A673 (cell line): ENCODE measurements around the gene WDR27. TPM values are rescaled to one million over a fixed set of nuclear protein-coding genes. Genes with fewer than 3 reads are reported as not detected.

Experiments
- BruUV-seq: library from RNA; stranded (reverse); fragments of 400-500 nt; replicated peaks from 2 replicates; lab custom pipeline; 2021; lab: Mats Ljungman, UMichigan
- CTCF ChIA-PET: fragments of 300-600 bp; sonication (Branson Sonifier 250); formaldehyde crosslinking; loops from one replicate; lab custom pipeline; 2022; ENCODE audit warnings: antibody characterized with exemption; lab: Charles Lee
- POLR2A ChIA-PET: fragments of 300-600 bp; sonication (Branson Sonifier 250); formaldehyde crosslinking; loops from one replicate; lab custom pipeline; 2022; ENCODE audit warnings: antibody characterized with exemption; ENCODE audit not compliant: low non-redundant PET; lab: Charles Lee
- DNase-seq: peaks from one replicate; pipeline ENCODE4 v3.0.0-alpha.2; 2015; ENCODE audit warnings: low spot score
- H3K27ac ChIP-seq: fragments of 200-600 bp; sonication (generic); 2 replicates; pipeline ENCODE4 v1.5.1; 2016; ENCODE audit warnings: mixed run types, low read depth, mild to moderate bottlenecking, mixed read lengths, antibody characterized with exemption, low read length; ENCODE audit not compliant: poor library complexity, severe bottlenecking
- H3K27me3 ChIP-seq: fragments of 200-600 bp; sonication (generic); replicated peaks from 2 replicates; pipeline ENCODE4 v1.6.1; 2017; ENCODE audit warnings: mixed run types, low read depth, mild to moderate bottlenecking, mixed read lengths, antibody characterized with exemption, low read length; ENCODE audit not compliant: insufficient read depth, poor library complexity
- H3K36me3 ChIP-seq: fragments of 200-600 bp; sonication (generic); 2 replicates; pipeline ENCODE4 v1.6.1; 2016; ENCODE audit warnings: mixed run types, mild to moderate bottlenecking, mixed read lengths, antibody characterized with exemption, low read length; ENCODE audit not compliant: insufficient read depth, poor library complexity, severe bottlenecking
- H3K4me1 ChIP-seq: fragments of 200-600 bp; sonication (generic); 2 replicates; pipeline ENCODE4 v1.6.1; 2017; ENCODE audit warnings: mixed run types, mild to moderate bottlenecking, mixed read lengths, antibody characterized with exemption, low read length; ENCODE audit not compliant: insufficient read depth, poor library complexity, severe bottlenecking
- H3K4me3 ChIP-seq: fragments of 200-600 bp; sonication (generic); 2 replicates; pipeline ENCODE4 v1.5.1; 2016; ENCODE audit warnings: low read depth, mixed run types, mild to moderate bottlenecking, mixed read lengths, low read length; ENCODE audit not compliant: poor library complexity, severe bottlenecking
- H3K9me3 ChIP-seq: fragments of 200-600 bp; sonication (generic); 2 replicates; pipeline ENCODE4 v1.6.1; 2016; ENCODE audit warnings: mixed run types, low read depth, mild to moderate bottlenecking, mixed read lengths, antibody characterized with exemption, low read length; ENCODE audit not compliant: poor library complexity, severe bottlenecking
- EZH2 ChIP-seq: fragments of 200-600 bp; sonication (generic); IDR thresholded peaks from 2 replicates; pipeline ENCODE4 v1.6.1; 2017; ENCODE audit warnings: borderline replicate concordance, low read depth, mild to moderate bottlenecking, mixed read lengths, antibody characterized with exemption, low read length; ENCODE audit not compliant: poor library complexity, severe bottlenecking
- intact Hi-C: fragments of 100-400 bp; cut with micrococcal nuclease; formaldehyde crosslinking; loops from one replicate; pipeline ENCODE4 v1.10.0; 2022; ENCODE audit not compliant: unreplicated experiment
- total RNA-seq: library from RNA; stranded (reverse); gene quantifications from 2 replicates; pipeline ENCODE4 v1.2.3, GENCODE V29; 2021
- TF ChIP-seq, protein P1 (sequence below): fragments of 300-800, 200-600 bp; sonication (generic); conservative IDR thresholded peaks from 2 replicates; pipeline ENCODE4 v1.5.1; 2017; ENCODE audit warnings: low read depth, mild to moderate bottlenecking, antibody characterized with exemption, low read length, moderate library complexity, mixed read lengths

WDR27 gene
- total RNA-seq, 1 experiment from 2014 or later = 77.3 TPM

DNA sequence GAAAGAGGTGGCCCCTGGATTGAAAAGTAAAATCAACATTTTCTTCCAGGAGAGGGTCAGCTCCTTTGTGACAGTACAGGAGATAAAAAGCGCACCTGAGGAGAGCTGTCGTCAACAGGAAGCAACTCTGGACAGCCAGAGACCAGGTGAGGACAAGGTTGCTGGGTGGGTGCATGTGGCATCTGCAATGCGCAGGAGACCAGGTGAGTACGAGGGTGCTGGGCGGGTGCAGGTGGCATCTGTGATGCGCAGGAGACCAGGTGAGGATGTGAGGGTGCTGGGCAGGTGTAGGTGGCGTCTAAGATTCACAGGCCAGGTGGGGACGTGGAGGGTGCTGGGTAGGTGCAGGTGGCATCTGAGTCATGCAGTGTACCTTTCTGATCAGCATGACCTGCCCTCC lies 38.4 kb downstream of the WDR27 start:
- Histone ChIP-seq H3K27me3 (no peaks in the 10 kb centered on the region), H3K27ac (no peak overlapping the region), H3K4me1 (no peaks in the 10 kb centered on the region), H3K36me3 (peaks cover 16% of the 10 kb centered on the region), H3K4me3 (no peak overlapping the region), H3K9me3 (no peaks in the 10 kb centered on the region)
- POLR2A ChIA-PET = no interaction called here
- TF ChIP-seq, protein P1, sequence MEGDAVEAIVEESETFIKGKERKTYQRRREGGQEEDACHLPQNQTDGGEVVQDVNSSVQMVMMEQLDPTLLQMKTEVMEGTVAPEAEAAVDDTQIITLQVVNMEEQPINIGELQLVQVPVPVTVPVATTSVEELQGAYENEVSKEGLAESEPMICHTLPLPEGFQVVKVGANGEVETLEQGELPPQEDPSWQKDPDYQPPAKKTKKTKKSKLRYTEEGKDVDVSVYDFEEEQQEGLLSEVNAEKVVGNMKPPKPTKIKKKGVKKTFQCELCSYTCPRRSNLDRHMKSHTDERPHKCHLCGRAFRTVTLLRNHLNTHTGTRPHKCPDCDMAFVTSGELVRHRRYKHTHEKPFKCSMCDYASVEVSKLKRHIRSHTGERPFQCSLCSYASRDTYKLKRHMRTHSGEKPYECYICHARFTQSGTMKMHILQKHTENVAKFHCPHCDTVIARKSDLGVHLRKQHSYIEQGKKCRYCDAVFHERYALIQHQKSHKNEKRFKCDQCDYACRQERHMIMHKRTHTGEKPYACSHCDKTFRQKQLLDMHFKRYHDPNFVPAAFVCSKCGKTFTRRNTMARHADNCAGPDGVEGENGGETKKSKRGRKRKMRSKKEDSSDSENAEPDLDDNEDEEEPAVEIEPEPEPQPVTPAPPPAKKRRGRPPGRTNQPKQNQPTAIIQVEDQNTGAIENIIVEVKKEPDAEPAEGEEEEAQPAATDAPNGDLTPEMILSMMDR = no peak
- TF ChIP-seq EZH2 = no peak
- no peak for DNase-seq
- no TSS peak for BruUV-seq
- intact Hi-C loops = no loop called here
- CTCF ChIA-PET = no interaction called here

DNA sequence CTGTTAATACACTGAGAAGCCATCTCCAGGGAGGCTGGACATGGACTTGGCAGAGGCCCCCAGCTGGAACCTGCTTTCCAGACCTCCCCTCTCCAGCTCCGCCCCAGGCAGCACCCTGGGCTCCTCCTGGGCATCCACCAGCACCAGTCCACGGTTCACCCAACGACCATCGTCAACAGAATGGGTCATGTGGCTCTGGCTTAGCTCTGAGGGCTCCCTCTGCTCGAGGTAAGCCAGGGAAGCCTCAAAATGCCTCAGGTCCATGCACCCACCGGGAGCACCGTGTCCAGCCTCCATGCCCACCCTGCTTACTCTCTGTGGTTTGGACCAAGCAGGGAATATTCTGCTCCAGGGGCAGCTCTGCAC lies 40.5 kb downstream of the WDR27 start:
- intact Hi-C loops = no loop called here
- Histone ChIP-seq H3K27ac (no peak overlapping the region), H3K36me3 (peaks cover 15% of the 10 kb centered on the region), H3K4me3 (no peak overlapping the region), H3K9me3 (no peaks in the 10 kb centered on the region), H3K27me3 (no peaks in the 10 kb centered on the region), H3K4me1 (no peaks in the 10 kb centered on the region)
- BruUV-seq = no TSS peak
- ChIA-PET POLR2A (no interaction called here), CTCF (no interaction called here)
- no peak for DNase-seq
- no peak for TF ChIP-seq EZH2
- TF ChIP-seq, protein P1 = no peak

DNA sequence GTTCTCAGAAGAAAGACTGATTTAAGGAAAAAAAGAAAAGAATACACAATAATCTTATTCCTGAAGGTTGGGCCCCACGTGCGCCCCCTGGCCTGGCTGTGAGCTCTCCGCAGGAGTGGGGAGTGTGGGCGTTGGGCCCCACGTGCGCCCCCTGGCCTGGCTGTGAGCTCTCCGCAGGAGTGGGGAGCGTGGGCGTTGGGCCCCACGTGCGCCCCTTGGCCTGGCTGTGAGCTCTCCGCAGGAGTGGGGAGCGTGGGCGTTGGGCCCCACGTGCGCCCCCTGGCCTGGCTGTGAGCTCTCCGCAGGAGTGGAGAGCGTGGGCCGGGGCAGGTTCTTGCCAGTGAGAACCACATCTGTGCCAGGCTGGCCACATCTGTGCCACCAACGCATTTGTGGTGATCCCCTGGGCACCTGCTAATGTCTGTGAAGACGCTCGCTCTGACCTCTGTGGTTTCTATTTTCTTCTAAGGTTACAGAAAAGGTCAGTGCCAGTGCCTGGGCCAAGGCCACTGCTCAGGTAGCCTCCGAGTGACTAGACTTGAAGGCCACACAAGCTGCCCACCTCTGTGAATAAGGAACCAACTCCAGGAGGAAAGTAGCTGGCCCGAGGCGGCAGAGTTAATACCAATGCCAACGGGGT lies 41.0 kb downstream of the WDR27 start:
- no peaks in the 10 kb centered on the region for H3K27me3 ChIP-seq
- no TSS peak for BruUV-seq
- no peaks in the 10 kb centered on the region for H3K4me1 ChIP-seq
- DNase-seq = no peak
- ChIA-PET POLR2A (no interaction called here), CTCF (no interaction called here)
- no peak overlapping the region for H3K4me3 ChIP-seq
- intact Hi-C loops = no loop called here
- no peak for TF ChIP-seq EZH2
- TF ChIP-seq, protein P1 = no peak
- H3K36me3 ChIP-seq = peaks cover 15% of the 10 kb centered on the region
- H3K9me3 ChIP-seq = no peaks in the 10 kb centered on the region
- no peak overlapping the region for H3K27ac ChIP-seq
